Neutrophil (primary cell): ENCODE results near the gene LRMDA.

ENCODE experiments used
- H3K27ac ChIP-seq: fragments of 200-600 bp; sonication (generic); 2 replicates; pipeline ENCODE4 v1.5.1; 2016; ENCODE audit warnings: mild to moderate bottlenecking, moderate library complexity
- H3K27me3 ChIP-seq: fragments of 200-600 bp; sonication (generic); 2 replicates; pipeline ENCODE4 v1.6.0; 2016; ENCODE audit warnings: mild to moderate bottlenecking
- H3K36me3 ChIP-seq: fragments of 200-600 bp; sonication (generic); 2 replicates; pipeline ENCODE4 v1.5.1; 2017
- H3K4me1 ChIP-seq, 2 experiments: fragments of 200-600 bp in 1 of 2; sonication (generic) in 1 of 2; 1 replicate in 1 of 2; 2 replicates in 1 of 2; pipeline versions ENCODE4 v1.5.1 to v1.6.1; 2013 to 2016; ENCODE audit warnings: low read depth in 1 of 2, low read length in 1 of 2, mild to moderate bottlenecking in 1 of 2, moderate library complexity in 1 of 2; ENCODE audit not compliant: control insufficient read depth in 1 of 2, insufficient read depth in 1 of 2
- H3K4me3 ChIP-seq, 2 experiments: fragments of 200-600 bp in 1 of 2; sonication (generic) in 1 of 2; 1 replicate in 1 of 2; 2 replicates in 1 of 2; pipeline ENCODE4 v1.5.1; 2013 to 2016; ENCODE audit warnings: low read depth in 1 of 2, low read length in 1 of 2, mild to moderate bottlenecking in 1 of 2, moderate library complexity in 1 of 2
- H3K9me3 ChIP-seq: fragments of 200-600 bp; sonication (generic); 2 replicates; pipeline ENCODE4 v1.5.1; 2016
- TF ChIP-seq, protein P1 (sequence below): fragments of 200-600 bp; sonication (generic); IDR thresholded peaks from 2 replicates; pipeline ENCODE4 v1.5.1; 2016; ENCODE audit warnings: antibody characterized with exemption

The LRMDA gene

DNA sequence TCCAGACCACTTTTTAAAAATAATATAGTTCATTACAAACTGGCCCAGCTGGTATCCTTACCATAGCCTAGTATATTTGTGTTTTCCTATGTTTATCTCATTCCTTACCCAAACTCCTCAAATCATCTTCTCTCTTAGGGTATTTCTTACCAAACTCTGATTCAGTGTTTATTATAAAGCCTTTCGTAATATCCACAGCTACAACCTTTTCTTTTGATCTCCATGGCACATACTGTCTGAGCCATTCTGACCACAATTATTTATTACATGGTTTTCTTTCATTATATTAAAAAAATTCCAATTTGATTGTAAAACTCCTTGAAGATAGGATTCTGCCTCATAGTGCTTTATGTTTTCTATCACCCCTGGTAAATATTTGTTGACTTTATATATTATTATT, 94.2 kb downstream of the LRMDA start:
- Histone ChIP-seq H3K36me3 (no peaks in the 10 kb centered on the region), H3K4me3 (no peak overlapping the region), H3K4me1 (peaks cover 0 to 6% of the 10 kb centered on the region in 2 experiments), H3K27ac (no peak overlapping the region), H3K9me3 (no peaks in the 10 kb centered on the region), H3K27me3 (no peaks in the 10 kb centered on the region)
- TF ChIP-seq, protein P1, sequence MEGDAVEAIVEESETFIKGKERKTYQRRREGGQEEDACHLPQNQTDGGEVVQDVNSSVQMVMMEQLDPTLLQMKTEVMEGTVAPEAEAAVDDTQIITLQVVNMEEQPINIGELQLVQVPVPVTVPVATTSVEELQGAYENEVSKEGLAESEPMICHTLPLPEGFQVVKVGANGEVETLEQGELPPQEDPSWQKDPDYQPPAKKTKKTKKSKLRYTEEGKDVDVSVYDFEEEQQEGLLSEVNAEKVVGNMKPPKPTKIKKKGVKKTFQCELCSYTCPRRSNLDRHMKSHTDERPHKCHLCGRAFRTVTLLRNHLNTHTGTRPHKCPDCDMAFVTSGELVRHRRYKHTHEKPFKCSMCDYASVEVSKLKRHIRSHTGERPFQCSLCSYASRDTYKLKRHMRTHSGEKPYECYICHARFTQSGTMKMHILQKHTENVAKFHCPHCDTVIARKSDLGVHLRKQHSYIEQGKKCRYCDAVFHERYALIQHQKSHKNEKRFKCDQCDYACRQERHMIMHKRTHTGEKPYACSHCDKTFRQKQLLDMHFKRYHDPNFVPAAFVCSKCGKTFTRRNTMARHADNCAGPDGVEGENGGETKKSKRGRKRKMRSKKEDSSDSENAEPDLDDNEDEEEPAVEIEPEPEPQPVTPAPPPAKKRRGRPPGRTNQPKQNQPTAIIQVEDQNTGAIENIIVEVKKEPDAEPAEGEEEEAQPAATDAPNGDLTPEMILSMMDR: no peak

DNA sequence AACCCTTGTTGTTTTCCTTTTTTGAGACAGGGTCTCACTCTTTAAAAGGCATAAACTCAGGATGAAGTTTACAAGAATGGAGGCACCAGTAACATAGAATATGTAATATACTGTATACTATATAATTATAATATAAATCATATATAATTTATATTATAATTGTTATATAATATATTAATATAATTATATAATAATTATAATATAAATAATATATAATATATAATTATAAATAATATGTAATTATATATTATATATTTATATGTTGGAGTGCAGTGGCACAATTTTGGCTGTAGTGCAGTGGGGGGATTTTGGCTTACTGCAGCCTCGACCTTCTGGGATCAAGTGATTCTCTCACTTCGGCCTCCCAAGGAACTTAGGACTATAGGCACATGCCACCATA, 96.1 kb downstream of the LRMDA start:
- Histone ChIP-seq H3K36me3 (no peaks in the 10 kb centered on the region), H3K4me3 (no peak overlapping the region), H3K4me1 (peaks cover 0 to 6% of the 10 kb centered on the region in 2 experiments), H3K9me3 (no peaks in the 10 kb centered on the region), H3K27ac (no peak overlapping the region), H3K27me3 (no peaks in the 10 kb centered on the region)
- TF ChIP-seq, protein P1: no peak

DNA sequence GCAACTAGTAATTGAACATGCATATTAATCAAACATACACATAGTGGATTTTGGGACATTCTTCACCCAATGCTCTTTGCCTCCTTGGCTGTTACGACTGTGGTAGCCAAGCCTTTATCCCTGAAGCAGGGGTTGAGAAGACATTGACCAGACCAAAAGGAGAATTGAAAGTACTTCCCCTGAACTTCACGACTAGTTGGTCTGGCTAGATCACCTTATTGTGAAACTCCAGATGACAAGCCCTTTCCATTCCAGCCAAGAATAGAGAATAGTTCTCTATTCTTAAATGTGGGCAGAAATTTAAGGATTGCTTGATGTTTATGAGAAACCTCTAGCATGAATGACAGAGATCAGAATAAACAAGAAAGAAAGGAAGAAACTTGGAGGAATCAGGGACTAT, 97.0 kb downstream of the LRMDA start:
- no peaks in the 10 kb centered on the region for H3K27me3 ChIP-seq
- no peaks in the 10 kb centered on the region for H3K36me3 ChIP-seq
- H3K9me3 ChIP-seq: no peaks in the 10 kb centered on the region
- TF ChIP-seq, protein P1: no peak
- no peak overlapping the region for H3K4me3 ChIP-seq
- peaks cover 0 to 6% of the 10 kb centered on the region in 2 experiments for H3K4me1 ChIP-seq
- H3K27ac ChIP-seq: no peak overlapping the region

DNA sequence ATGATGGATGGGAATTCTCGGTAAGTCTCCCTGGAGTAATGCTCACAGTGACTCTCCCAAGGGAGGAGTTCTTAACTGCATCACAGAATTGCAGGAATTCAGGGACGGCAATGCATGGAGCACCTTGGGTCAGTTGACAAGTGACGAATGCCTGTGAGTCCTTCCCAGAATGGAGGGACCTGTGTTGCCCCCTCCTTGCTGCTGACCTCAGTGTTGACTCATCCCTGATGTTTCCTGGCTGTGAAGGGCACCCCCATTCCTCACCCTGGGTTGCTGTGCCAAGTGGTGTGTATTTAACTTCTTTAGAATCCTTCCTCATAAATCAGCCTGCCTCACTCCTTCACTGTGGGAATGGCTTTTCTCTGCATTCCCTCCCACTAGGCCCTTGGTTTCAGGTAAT, 98.9 kb downstream of the LRMDA start:
- no peaks in the 10 kb centered on the region for H3K36me3 ChIP-seq
- H3K4me1 ChIP-seq: peaks cover 0 to 6% of the 10 kb centered on the region in 2 experiments
- no peak overlapping the region for H3K4me3 ChIP-seq
- H3K27me3 ChIP-seq: no peaks in the 10 kb centered on the region
- H3K27ac ChIP-seq: no peak overlapping the region
- H3K9me3 ChIP-seq: no peaks in the 10 kb centered on the region
- TF ChIP-seq, protein P1: no peak

DNA sequence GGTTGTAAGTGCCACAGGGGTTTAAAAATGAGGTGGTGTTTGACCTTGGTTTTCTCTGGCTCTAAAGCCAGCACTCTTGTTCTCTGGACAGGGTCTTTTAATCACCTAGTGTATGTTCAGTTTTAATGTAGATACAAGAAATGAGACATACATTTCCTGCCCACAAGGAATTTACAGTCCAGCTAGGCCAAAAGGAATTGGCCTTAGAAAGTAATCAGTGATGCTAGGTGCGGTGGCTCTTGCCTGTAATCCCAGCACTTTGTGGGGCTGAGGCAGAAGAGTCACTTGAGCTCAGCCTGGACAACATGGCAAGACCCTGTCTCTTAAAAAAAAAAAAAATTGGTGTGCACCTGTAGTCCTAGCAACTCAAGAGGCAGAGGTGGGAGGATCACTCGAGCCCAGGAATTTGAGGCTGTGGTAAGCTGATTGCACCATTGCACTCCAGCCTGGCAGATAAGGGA, 100.2 kb downstream of the LRMDA start:
- no peak overlapping the region for H3K4me3 ChIP-seq
- no peak overlapping the region for H3K27ac ChIP-seq
- H3K27me3 ChIP-seq: no peaks in the 10 kb centered on the region
- H3K36me3 ChIP-seq: no peaks in the 10 kb centered on the region
- TF ChIP-seq, protein P1: no peak
- H3K9me3 ChIP-seq: no peaks in the 10 kb centered on the region
- H3K4me1 ChIP-seq: peaks cover 0 to 6% of the 10 kb centered on the region in 2 experiments
